Measurements from ENCODE around the gene FRAT1.
"Not testable (repeated sequence)": the region's sequence is repeated elsewhere in the genome, so short reads cannot be mapped to it uniquely, and the experiment has no call there.

The FRAT1 gene

GRCh38 chr10:97335188-97335619 is 16.1 kb downstream of the FRAT1 start:
- DNase-seq: no peak

GRCh38 chr10:97336006-97336405 is 16.9 kb downstream of the FRAT1 start:
- DNase-seq: no peak

- peak; percentile 27 for DNase-seq
These were observed 17.4 kb downstream of the FRAT1 start for GRCh38 chr10:97336446-97336845.

GRCh38 chr10:97336942-97337831 is 18.1 kb downstream of the FRAT1 start:
- no peak for DNase-seq

GRCh38 chr10:97338041-97338440 is 19.0 kb downstream of the FRAT1 start:
- DNase-seq: no peak

GRCh38 chr10:97341416-97341815 is 22.3 kb downstream of the FRAT1 start:
- DNase-seq: no peak

- not testable (repeated sequence) for DNase-seq
These were observed 24.6 kb downstream of the FRAT1 start for GRCh38 chr10:97343664-97344063.

- no peak for DNase-seq
These were observed 28.2 kb downstream of the FRAT1 start for GRCh38 chr10:97347317-97347716.

- no peak for DNase-seq
These were observed 30.9 kb downstream of the FRAT1 start for GRCh38 chr10:97349752-97350513.

- DNase-seq: no peak
These were observed 34.9 kb downstream of the FRAT1 start for GRCh38 chr10:97353945-97354344.

GRCh38 chr10:97355571-97355975 is 36.5 kb downstream of the FRAT1 start:
- no peak for DNase-seq

GRCh38 chr10:97356318-97356914 is 37.3 kb downstream of the FRAT1 start:
- DNase-seq: peak; percentile 3

- DNase-seq: no peak
These were observed 37.8 kb downstream of the FRAT1 start for GRCh38 chr10:97356918-97357317.

- DNase-seq: no peak
These were observed 39.3 kb downstream of the FRAT1 start for GRCh38 chr10:97358349-97358748.

- DNase-seq: no peak
These were observed 39.7 kb downstream of the FRAT1 start for GRCh38 chr10:97358781-97359180.

GRCh38 chr10:97360705-97361536 is 41.9 kb downstream of the FRAT1 start:
- DNase-seq: no peak

- DNase-seq: no peak
These were observed 42.4 kb downstream of the FRAT1 start for GRCh38 chr10:97361537-97361901.

GRCh38 chr10:97362310-97363033 is 43.4 kb downstream of the FRAT1 start:
- DNase-seq: no peak

GRCh38 chr10:97363071-97363470 is 44.0 kb downstream of the FRAT1 start:
- DNase-seq: no peak

- no peak for DNase-seq
These were observed 46.8 kb downstream of the FRAT1 start for GRCh38 chr10:97365761-97366351.

- no peak for DNase-seq
These were observed 47.5 kb downstream of the FRAT1 start for GRCh38 chr10:97366572-97366971.

Measured in HCEC 1CT (cell line).